Fibroblast of the aortic adventitia (primary cell): Measurements from ENCODE around the gene DNAH14. TPM values are rescaled to one million over a fixed set of nuclear protein-coding genes. Genes with fewer than 3 reads are reported as not detected.
"Not testable (repeated sequence)": the region's sequence is repeated elsewhere in the genome, so short reads cannot be mapped to it uniquely, and the experiment has no call there.

Source experiments
- DNase-seq: peaks from one replicate; pipeline ENCODE4 v3.0.0-alpha.2; 2010; ENCODE audit warnings: low read depth
- H3K4me3 ChIP-seq: 2 replicates; pipeline ENCODE4 v1.5.1; 2011; ENCODE audit warnings: low read depth, mild to moderate bottlenecking, control low read depth, low read length, moderate library complexity
- CTCF ChIP-seq: IDR thresholded peaks from 2 replicates; pipeline ENCODE4 v1.5.1; 2011; ENCODE audit warnings: mild to moderate bottlenecking, low read length, control low read depth, inconsistent platforms; ENCODE audit not compliant: insufficient read depth
- total RNA-seq: library from RNA; depleted of rRNA; stranded (reverse); fragments of >200 nt; gene quantifications from 2 replicates; pipeline ENCODE4 v1.2.3, GENCODE V29; 2012; ENCODE audit warnings: low replicate concordance

The DNAH14 gene
- total RNA-seq, 1 donor: 33.9 TPM

- no peak for TF ChIP-seq CTCF
- DNase-seq: no peak
- H3K4me3 ChIP-seq: no peak overlapping the region
Observed at GRCh38 chr1:225191199-225191753, 261.8 kb downstream of the DNAH14 start.

GRCh38 chr1:225201447-225201846 lies 272.0 kb downstream of the DNAH14 start:
- DNase-seq: no peak
- no peak for TF ChIP-seq CTCF
- no peak overlapping the region for H3K4me3 ChIP-seq

DNA sequence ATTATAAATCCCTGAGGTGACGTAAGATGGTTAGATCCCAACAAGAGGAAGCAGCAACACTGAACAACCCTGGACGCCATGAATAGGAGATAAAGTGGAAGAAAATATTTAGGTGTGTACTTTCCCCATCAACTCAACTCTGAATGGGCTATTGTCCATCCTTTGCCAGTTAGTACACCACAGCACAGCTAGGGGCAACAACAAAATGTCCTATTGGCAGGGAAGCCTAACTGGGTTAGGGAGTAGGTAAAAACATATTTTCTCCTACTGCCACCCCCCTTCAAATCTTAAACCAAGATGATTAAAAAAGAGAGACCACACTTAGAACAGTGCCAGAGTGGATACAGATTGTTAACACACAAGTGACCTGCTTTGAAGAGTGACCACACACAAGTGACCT lies 278.3 kb downstream of the DNAH14 start:
- H3K4me3 ChIP-seq: no peak overlapping the region
- DNase-seq: no peak
- no peak for TF ChIP-seq CTCF

GRCh38 chr1:225209153-225209552 lies 279.7 kb downstream of the DNAH14 start:
- H3K4me3 ChIP-seq: no peak overlapping the region
- no peak for TF ChIP-seq CTCF
- DNase-seq: no peak

- H3K4me3 ChIP-seq: not testable (repeated sequence)
Observed at GRCh38 chr1:225210180-225210579, 280.7 kb downstream of the DNAH14 start.

DNA sequence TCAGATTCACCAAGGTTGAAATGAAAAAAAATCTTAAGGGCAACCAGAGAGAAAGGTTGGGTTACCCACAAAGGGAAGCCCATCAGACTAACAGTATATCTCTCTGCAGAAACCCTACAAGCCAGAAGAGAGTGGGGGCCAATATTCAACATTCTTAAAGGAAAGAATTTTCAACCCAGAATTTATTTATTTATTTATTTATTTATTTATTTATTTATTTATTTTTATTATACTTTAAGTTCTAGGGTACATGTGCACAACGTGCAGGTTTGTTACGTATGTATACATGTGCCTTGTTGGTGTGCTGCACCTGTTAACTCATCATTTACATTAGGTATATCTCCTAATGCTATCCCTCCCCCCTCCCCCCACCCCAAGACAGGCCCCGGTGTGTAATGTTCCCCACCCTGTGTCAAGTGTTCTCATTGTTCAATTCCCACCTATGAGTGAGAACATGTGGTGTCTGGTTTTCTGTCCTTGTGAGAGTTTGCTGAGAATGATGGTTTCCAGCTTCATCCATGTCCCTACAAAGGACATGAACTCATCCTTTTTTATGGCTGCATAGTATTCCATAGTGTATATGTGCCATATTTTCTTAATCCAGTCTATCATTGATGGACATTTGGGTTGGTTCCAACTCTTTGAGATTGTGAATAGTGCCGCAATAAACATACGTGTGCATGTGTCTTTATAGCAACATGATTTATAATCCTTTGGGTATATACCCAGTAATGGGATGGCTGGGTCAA lies 282.4 kb downstream of the DNAH14 start:
- H3K4me3 ChIP-seq: not testable (repeated sequence)

More at GRCh38 chr1:225210180-225210579, 280.7 kb downstream of the DNAH14 start:
- not testable (repeated sequence) for DNase-seq

GRCh38 chr1:225224287-225224686 lies 294.8 kb downstream of the DNAH14 start:
- no peak for TF ChIP-seq CTCF
- no peak for DNase-seq
- H3K4me3 ChIP-seq: no peak overlapping the region

More for the DNA sequence above, 282.4 kb downstream of the DNAH14 start:
- DNase-seq: not testable (repeated sequence)

GRCh38 chr1:225225681-225226080 lies 296.2 kb downstream of the DNAH14 start:
- no peak for TF ChIP-seq CTCF
- H3K4me3 ChIP-seq: no peak overlapping the region
- no peak for DNase-seq
